ENCODE data around the gene ARHGAP36.

ARHGAP36 gene

GRCh38 chrX:131068945-131069719 is 11.0 kb downstream of the ARHGAP36 start:
- DNase-seq (ENCODE audit: low read depth): no peak

- DNase-seq (ENCODE audit: low read depth): no peak
Observed at GRCh38 chrX:131072871-131073571, 14.9 kb downstream of the ARHGAP36 start.

GRCh38 chrX:131073607-131074006 is 15.5 kb downstream of the ARHGAP36 start:
- no peak for DNase-seq (ENCODE audit: low read depth)

- no peak for DNase-seq (ENCODE audit: low read depth)
Observed at GRCh38 chrX:131081772-131082740, 23.9 kb downstream of the ARHGAP36 start.

GRCh38 chrX:131083510-131084142 is 25.5 kb downstream of the ARHGAP36 start:
- no peak for DNase-seq (ENCODE audit: low read depth)

- no peak for DNase-seq (ENCODE audit: low read depth)
Observed at GRCh38 chrX:131084145-131084544, 26.0 kb downstream of the ARHGAP36 start.

- DNase-seq (ENCODE audit: low read depth): no peak
Observed at GRCh38 chrX:131136776-131137175, 78.6 kb downstream of the ARHGAP36 start.

- no peak for DNase-seq (ENCODE audit: low read depth)
Observed at GRCh38 chrX:131139072-131139471, 80.9 kb downstream of the ARHGAP36 start.

Data from activated T-helper 9 cell treated with anti-CD3 and anti-CD28 coated beads, Interleukin-2, amount 50 U/mL, for 16 hours (primary cell).